Transverse colon (tissue), 4 donors: Measurements from ENCODE around the gene TYROBP.

Experiments used
- CTCF ChIP-seq, 5 experiments: fragments of 200-600 bp in 3 of 5; fragments of 450-650 bp in 2 of 5; sonication (generic) in 3 of 5; IDR thresholded peaks; 1 replicate in 2 of 5; 2 replicates in 3 of 5; pipeline ENCODE4 v1.5.1; 2016 to 2017; ENCODE audit warnings: antibody characterized with exemption in 5 of 5, inconsistent platforms in 3 of 5, mild to moderate bottlenecking in 2 of 5, moderate library complexity in 1 of 5
- EP300 ChIP-seq: sonication (generic); formaldehyde crosslinking; IDR thresholded peaks from one replicate; pipeline ENCODE4 v1.6.1; 2017; ENCODE audit warnings: antibody characterized with exemption, low read depth
- POLR2A ChIP-seq: fragments of 450-650 bp; IDR thresholded peaks from one replicate; pipeline ENCODE4 v1.6.1; 2016; ENCODE audit warnings: antibody characterized with exemption, mild to moderate bottlenecking, moderate library complexity
- POLR2AphosphoS5 ChIP-seq, 3 donors: sonication (generic); formaldehyde crosslinking; IDR thresholded peaks; one replicate each; pipeline ENCODE4 v1.6.1; 2016; ENCODE audit warnings: antibody characterized with exemption in 3 of 3

- TF ChIP-seq POLR2A (no peak), CTCF (IDR thresholded peaks at IDR 0.05) (no peak), POLR2AphosphoS5 (IDR thresholded peaks at IDR 0.05) (no peak), EP300 (no peak)
Measured at GRCh38 chr19:35858311-35858710, 49.8 kb downstream of the TYROBP start.
